Measurements from ENCODE around the gene ACTRT2. TPM values are rescaled to one million over a fixed set of nuclear protein-coding genes. Genes with fewer than 3 reads are reported as not detected.

ACTRT2 gene
- total RNA-seq, 1 donor from 2014 or later: not detected

DNA sequence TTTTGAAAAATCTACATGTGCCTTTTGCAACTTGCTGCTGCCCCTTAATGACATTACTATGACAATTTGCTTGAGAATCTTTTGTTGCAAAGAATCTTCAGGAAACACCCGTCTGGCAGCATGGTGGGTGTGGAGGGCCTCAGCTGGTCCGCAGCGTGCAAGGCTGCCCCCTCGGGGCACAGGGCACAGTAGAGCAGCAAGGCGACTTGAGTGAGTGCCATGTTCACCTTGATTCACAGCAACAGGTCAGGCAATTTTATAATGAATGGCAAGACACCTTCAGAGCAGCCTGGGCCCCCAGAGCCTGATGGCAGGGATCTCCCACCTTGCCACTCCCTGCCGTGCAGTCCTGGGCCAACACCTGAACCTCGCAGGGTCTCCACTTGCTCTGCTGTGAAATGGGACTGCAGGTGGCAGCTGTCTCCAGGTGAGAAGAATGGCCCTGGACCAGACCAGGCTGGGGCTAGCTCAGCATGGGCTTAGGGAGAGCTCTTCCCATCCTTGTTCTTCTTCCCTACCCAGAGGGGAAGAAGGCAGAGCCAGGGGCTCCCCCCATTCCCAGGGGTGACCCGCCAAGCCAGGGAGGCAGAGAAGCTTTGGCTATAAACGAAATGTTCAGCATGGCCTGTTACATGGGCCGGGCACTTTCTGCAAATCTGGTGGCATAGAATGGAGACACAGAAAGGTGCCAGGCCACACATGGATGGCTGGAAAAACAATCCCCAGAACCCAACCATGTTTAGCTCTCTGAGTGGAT, 34.5 kb upstream of the ACTRT2 start:
- Mint-ChIP-seq H3K4me1 (ENCODE audit: unreplicated experiment) (no peaks in the 10 kb centered on the region), H3K36me3 (ENCODE audit: low read depth, unreplicated experiment) (peaks cover 6% of the 10 kb centered on the region), H3K9me3 (ENCODE audit: unreplicated experiment) (no peaks in the 10 kb centered on the region), H3K27me3 (ENCODE audit: unreplicated experiment) (peaks cover 7% of the 10 kb centered on the region), H3K4me3 (ENCODE audit: unreplicated experiment) (no peak overlapping the region), H3K27ac (ENCODE audit: unreplicated experiment) (no peak overlapping the region)
- no peak for DNase-seq (ENCODE audit: low spot score)
- TF ChIP-seq, protein P1, sequence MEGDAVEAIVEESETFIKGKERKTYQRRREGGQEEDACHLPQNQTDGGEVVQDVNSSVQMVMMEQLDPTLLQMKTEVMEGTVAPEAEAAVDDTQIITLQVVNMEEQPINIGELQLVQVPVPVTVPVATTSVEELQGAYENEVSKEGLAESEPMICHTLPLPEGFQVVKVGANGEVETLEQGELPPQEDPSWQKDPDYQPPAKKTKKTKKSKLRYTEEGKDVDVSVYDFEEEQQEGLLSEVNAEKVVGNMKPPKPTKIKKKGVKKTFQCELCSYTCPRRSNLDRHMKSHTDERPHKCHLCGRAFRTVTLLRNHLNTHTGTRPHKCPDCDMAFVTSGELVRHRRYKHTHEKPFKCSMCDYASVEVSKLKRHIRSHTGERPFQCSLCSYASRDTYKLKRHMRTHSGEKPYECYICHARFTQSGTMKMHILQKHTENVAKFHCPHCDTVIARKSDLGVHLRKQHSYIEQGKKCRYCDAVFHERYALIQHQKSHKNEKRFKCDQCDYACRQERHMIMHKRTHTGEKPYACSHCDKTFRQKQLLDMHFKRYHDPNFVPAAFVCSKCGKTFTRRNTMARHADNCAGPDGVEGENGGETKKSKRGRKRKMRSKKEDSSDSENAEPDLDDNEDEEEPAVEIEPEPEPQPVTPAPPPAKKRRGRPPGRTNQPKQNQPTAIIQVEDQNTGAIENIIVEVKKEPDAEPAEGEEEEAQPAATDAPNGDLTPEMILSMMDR (IDR thresholded peaks at IDR 0.05; ENCODE audit: unreplicated experiment): no peak

DNA sequence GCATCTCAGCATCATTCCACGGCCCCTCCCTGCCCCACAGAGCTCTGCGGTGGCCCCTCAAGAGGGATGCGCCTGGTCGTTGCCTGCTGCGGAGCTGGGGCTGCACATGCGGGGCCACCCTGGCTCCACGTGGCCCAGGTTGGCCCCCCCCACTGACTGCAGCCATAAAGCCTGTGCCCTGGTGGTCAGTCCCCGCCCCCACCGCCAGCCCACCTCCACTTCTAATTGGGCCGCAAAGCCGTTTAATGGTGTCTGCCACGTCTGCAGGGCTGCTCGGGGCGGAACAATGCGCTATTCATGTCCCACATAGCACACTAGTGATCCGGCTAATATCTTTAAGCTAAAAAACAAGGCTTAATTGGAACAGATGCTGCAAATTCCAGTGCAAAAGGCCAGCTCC, 33.5 kb upstream of the ACTRT2 start:
- H3K36me3 Mint-ChIP-seq (ENCODE audit: low read depth, unreplicated experiment): peaks cover 6% of the 10 kb centered on the region
- H3K27ac Mint-ChIP-seq (ENCODE audit: unreplicated experiment): no peak overlapping the region
- H3K27me3 Mint-ChIP-seq (ENCODE audit: unreplicated experiment): peaks cover 7% of the 10 kb centered on the region
- H3K9me3 Mint-ChIP-seq (ENCODE audit: unreplicated experiment): no peaks in the 10 kb centered on the region
- no peak overlapping the region for H3K4me3 Mint-ChIP-seq (ENCODE audit: unreplicated experiment)
- no peak for DNase-seq (ENCODE audit: low spot score)
- no peaks in the 10 kb centered on the region for H3K4me1 Mint-ChIP-seq (ENCODE audit: unreplicated experiment)
- TF ChIP-seq, protein P1 (IDR thresholded peaks at IDR 0.05; ENCODE audit: unreplicated experiment): no peak

DNA sequence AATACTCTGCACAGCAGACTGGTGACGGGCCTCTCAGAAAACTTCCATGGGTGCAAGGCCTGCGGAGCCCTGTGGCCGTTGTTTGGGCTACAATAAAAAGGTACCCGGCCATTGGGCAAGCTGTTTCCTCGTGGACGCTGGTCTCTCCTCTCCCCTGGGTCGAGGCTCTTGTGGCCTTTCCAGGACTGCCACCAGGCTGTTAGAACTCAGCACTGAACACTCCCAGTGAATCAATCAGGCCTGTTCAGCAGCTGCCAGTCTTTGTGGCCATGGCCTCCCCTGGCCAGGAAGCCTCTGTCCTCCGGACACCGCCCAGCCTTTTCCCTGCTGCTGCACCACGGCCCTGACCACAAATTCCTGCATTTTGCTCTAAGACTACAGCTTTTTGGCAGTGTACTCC, 33.0 kb upstream of the ACTRT2 start:
- TF ChIP-seq, protein P1 (IDR thresholded peaks at IDR 0.05; ENCODE audit: unreplicated experiment): no peak
- Mint-ChIP-seq H3K27me3 (ENCODE audit: unreplicated experiment) (peaks cover 7% of the 10 kb centered on the region), H3K4me3 (ENCODE audit: unreplicated experiment) (no peak overlapping the region), H3K27ac (ENCODE audit: unreplicated experiment) (no peak overlapping the region), H3K9me3 (ENCODE audit: unreplicated experiment) (no peaks in the 10 kb centered on the region), H3K36me3 (ENCODE audit: low read depth, unreplicated experiment) (peaks cover 6% of the 10 kb centered on the region), H3K4me1 (ENCODE audit: unreplicated experiment) (no peaks in the 10 kb centered on the region)
- no peak for DNase-seq (ENCODE audit: low spot score)

DNA sequence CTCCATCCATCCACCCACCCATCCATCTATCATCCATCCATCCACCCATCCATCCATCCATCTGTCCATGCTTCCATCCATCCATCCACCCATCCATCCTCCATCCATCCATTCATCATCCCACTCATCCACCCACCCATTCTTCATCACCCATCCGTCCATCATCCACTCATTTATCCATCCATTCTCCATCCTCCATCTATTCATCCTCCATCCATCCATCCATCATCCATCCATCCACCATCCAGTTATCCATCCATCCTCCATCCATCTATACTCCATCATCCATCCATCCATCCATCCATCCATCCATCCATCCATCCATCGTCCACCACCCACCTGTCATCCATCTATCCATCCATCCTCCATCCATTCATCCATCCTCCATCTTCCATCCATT, 32.1 kb upstream of the ACTRT2 start:
- Mint-ChIP-seq H3K27me3 (ENCODE audit: unreplicated experiment) (peaks cover 7% of the 10 kb centered on the region), H3K27ac (ENCODE audit: unreplicated experiment) (no peak overlapping the region), H3K9me3 (ENCODE audit: unreplicated experiment) (no peaks in the 10 kb centered on the region), H3K36me3 (ENCODE audit: low read depth, unreplicated experiment) (peaks cover 6% of the 10 kb centered on the region), H3K4me1 (ENCODE audit: unreplicated experiment) (no peaks in the 10 kb centered on the region), H3K4me3 (ENCODE audit: unreplicated experiment) (no peak overlapping the region)
- no peak for DNase-seq (ENCODE audit: low spot score)
- TF ChIP-seq, protein P1 (IDR thresholded peaks at IDR 0.05; ENCODE audit: unreplicated experiment): no peak

DNA sequence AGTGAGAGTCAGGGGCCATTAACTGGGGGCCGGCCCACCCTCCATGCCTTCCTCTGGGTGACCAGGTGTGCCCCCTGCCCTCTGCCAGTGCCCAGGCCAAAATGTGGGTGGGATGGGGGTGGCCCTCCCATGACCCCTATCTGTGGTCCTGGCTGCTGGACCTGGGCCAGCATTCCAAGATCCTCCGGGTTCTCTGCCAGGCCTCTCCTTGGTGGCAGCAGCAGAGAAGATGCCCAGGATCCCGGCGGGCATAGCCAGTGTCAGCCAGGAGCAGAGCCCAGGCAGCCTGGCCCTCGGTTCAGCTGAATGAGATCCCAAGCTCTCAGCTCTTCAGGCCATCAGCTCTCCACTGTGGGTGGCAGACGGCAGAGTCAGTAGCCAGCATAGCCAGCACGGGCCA, 31.3 kb upstream of the ACTRT2 start:
- TF ChIP-seq, protein P1 (IDR thresholded peaks at IDR 0.05; ENCODE audit: unreplicated experiment): no peak
- H3K27me3 Mint-ChIP-seq (ENCODE audit: unreplicated experiment): peaks cover 6% of the 10 kb centered on the region
- H3K4me3 Mint-ChIP-seq (ENCODE audit: unreplicated experiment): no peak overlapping the region
- H3K27ac Mint-ChIP-seq (ENCODE audit: unreplicated experiment): no peak overlapping the region
- peaks cover 6% of the 10 kb centered on the region for H3K36me3 Mint-ChIP-seq (ENCODE audit: low read depth, unreplicated experiment)
- H3K9me3 Mint-ChIP-seq (ENCODE audit: unreplicated experiment): no peaks in the 10 kb centered on the region
- no peaks in the 10 kb centered on the region for H3K4me1 Mint-ChIP-seq (ENCODE audit: unreplicated experiment)
- no peak for DNase-seq (ENCODE audit: low spot score)

All from endothelial cell (in vitro differentiated cells).